Measurements from ENCODE around the gene SPRY1.

Gene SPRY1

GRCh38 chr4:123396307-123397143 is at the start of gene SPRY1:
SPRY1 (plus strand) TSS chr4:123396795; CDS start chr4:123401592, 4,797 bp downstream.
- peak; percentile 40; the same call in 1 of the 2 replicates for TF ChIP-seq CREB1 (IDR thresholded peaks at IDR 0.05; ENCODE audit: low read depth)
- no peak for TF ChIP-seq ZBTB7A (IDR thresholded peaks at IDR 0.05; ENCODE audit: low read depth)
- no peak for TF ChIP-seq EP300 (IDR thresholded peaks at IDR 0.05; ENCODE audit: borderline replicate concordance)
- TF ChIP-seq YY1 (IDR thresholded peaks at IDR 0.05; ENCODE audit: low read depth): no peak
- peak; percentile 43; the same call in 1 of the 2 replicates for TF ChIP-seq MAX (IDR thresholded peaks at IDR 0.05)
- no peak for TF ChIP-seq EGR1 (IDR thresholded peaks at IDR 0.05)
- peak; percentile 97 for TF ChIP-seq TAF1 (IDR thresholded peaks at IDR 0.05; ENCODE audit: low read depth)
- peak; percentile 64 for TF ChIP-seq TCF12 (IDR thresholded peaks at IDR 0.05; ENCODE audit: low read depth)
- peak; percentile 12; the same call in 1 of the 2 replicates for TF ChIP-seq NFIC (IDR thresholded peaks at IDR 0.05)
- TF ChIP-seq USF1 (IDR thresholded peaks at IDR 0.05): peak; percentile 17; the same call in 1 of the 2 replicates
- TF ChIP-seq CEBPB (IDR thresholded peaks at IDR 0.05): no peak
- TF ChIP-seq TEAD4 (IDR thresholded peaks at IDR 0.05): peak; percentile 67
- peak; percentile 18; the same call in 1 of the 2 replicates for TF ChIP-seq FOXM1 (IDR thresholded peaks at IDR 0.05; ENCODE audit: borderline replicate concordance, low read depth)
- TF ChIP-seq RAD21 (IDR thresholded peaks at IDR 0.05; ENCODE audit: low read depth): peak; percentile 29; the same call in 1 of the 2 replicates
- TF ChIP-seq REST (IDR thresholded peaks at IDR 0.05; ENCODE audit: low read depth): peak; percentile 26; the same call in 1 of the 2 replicates

GRCh38 chr4:123346951-123347350 is 49.6 kb upstream of the SPRY1 start:
- TF ChIP-seq REST (IDR thresholded peaks at IDR 0.05; ENCODE audit: low read depth) (no peak), FOXM1 (IDR thresholded peaks at IDR 0.05; ENCODE audit: borderline replicate concordance, low read depth) (no peak), TEAD4 (IDR thresholded peaks at IDR 0.05) (no peak), EP300 (IDR thresholded peaks at IDR 0.05; ENCODE audit: borderline replicate concordance) (no peak)

- TF ChIP-seq NFIC (IDR thresholded peaks at IDR 0.05) (no peak), USF1 (IDR thresholded peaks at IDR 0.05) (no peak), EGR1 (IDR thresholded peaks at IDR 0.05) (no peak), MAX (IDR thresholded peaks at IDR 0.05) (no peak)
Observed at GRCh38 chr4:123348946-123349345, 47.6 kb upstream of the SPRY1 start.

- TF ChIP-seq FOXM1 (IDR thresholded peaks at IDR 0.05; ENCODE audit: borderline replicate concordance, low read depth) (no peak), TEAD4 (IDR thresholded peaks at IDR 0.05) (no peak), USF1 (IDR thresholded peaks at IDR 0.05) (no peak), MAX (IDR thresholded peaks at IDR 0.05) (no peak), NFIC (IDR thresholded peaks at IDR 0.05) (no peak), EGR1 (IDR thresholded peaks at IDR 0.05) (no peak), CEBPB (IDR thresholded peaks at IDR 0.05) (no peak), RAD21 (IDR thresholded peaks at IDR 0.05; ENCODE audit: low read depth) (no peak), REST (IDR thresholded peaks at IDR 0.05; ENCODE audit: low read depth) (no peak), YY1 (IDR thresholded peaks at IDR 0.05; ENCODE audit: low read depth) (no peak), EP300 (IDR thresholded peaks at IDR 0.05; ENCODE audit: borderline replicate concordance) (no peak)
Observed at GRCh38 chr4:123349421-123350190, 47.0 kb upstream of the SPRY1 start.

Data from Ishikawa (cell line).